Measurements from ENCODE around the gene ETF1.
"Not testable (repeated sequence)": the region's sequence is repeated elsewhere in the genome, so short reads cannot be mapped to it uniquely, and the experiment has no call there.

The ETF1 gene

GRCh38 chr5:138482638-138483037, 60.4 kb downstream of the ETF1 start:
- no peak for DNase-seq

DNA sequence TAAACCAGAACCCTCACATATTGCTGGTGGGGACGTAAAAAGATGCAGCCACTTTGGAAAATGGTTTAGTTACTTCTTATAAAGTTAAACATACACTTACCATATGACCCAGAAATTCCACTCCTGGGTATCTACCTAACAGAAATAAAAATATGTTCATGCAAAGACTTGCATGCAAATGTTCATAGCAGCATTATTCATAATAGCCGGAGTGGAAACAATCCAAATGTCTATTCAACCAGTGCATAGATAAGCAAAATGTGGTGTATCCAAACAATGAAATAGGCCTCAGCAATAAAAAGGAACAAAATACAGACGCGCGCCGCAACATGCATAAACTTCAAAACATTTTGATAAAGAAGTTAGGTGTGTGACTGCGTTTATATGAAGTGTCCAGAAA, 66.1 kb downstream of the ETF1 start:
- no peak for DNase-seq

- DNase-seq, result not testable (repeated sequence)
Measured at GRCh38 chr5:138473151-138473550, 69.9 kb downstream of the ETF1 start.

DNA sequence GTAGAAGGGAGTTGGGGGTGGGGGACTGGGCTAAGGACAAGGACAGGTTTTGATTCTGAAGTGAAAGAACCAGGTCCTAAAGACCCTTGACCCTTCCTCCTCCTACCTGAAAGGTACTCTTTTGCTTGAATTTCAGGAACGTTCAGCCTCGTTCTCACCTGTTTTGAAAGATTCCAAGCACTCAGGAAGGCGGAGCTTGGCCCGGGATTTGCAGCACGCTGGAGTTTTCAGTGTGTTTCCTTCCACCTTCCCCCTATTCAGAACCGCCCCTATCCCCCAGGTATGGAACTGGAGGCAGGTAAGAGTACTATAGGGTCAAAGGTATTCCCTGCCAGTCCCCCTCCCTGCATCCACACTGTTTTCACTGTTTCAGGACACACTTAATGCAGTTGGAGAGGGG, 70.7 kb downstream of the ETF1 start:
- DNase-seq, result no peak

- DNase-seq, result no peak
Measured at GRCh38 chr5:138471052-138471361, 72.0 kb downstream of the ETF1 start.

- no peak for DNase-seq
Measured at GRCh38 chr5:138470322-138471051, 72.5 kb downstream of the ETF1 start.

GRCh38 chr5:138469540-138470321, 73.3 kb downstream of the ETF1 start:
- DNase-seq, result peak; percentile 84

GRCh38 chr5:138468966-138469539, 74.0 kb downstream of the ETF1 start:
- DNase-seq, result no peak

- DNase-seq, result peak; percentile 12
Measured at GRCh38 chr5:138468133-138468965, 74.7 kb downstream of the ETF1 start.

DNA sequence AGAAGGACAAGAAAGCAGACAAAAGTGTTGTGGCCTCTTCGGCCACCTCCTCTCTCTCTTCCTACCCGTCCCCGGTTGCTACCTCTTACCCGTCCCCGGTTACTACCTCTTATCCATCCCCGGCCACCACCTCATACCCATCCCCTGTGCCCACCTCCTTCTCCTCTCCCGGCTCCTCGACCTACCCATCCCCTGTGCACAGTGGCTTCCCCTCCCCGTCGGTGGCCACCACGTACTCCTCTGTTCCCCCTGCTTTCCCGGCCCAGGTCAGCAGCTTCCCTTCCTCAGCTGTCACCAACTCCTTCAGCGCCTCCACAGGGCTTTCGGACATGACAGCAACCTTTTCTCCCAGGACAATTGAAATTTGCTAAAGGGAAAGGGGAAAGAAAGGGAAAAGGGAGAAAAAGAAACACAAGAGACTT, 75.3 kb downstream of the ETF1 start:
- no peak for DNase-seq

GRCh38 chr5:138466900-138467710, 75.9 kb downstream of the ETF1 start:
- no peak for DNase-seq

DNA sequence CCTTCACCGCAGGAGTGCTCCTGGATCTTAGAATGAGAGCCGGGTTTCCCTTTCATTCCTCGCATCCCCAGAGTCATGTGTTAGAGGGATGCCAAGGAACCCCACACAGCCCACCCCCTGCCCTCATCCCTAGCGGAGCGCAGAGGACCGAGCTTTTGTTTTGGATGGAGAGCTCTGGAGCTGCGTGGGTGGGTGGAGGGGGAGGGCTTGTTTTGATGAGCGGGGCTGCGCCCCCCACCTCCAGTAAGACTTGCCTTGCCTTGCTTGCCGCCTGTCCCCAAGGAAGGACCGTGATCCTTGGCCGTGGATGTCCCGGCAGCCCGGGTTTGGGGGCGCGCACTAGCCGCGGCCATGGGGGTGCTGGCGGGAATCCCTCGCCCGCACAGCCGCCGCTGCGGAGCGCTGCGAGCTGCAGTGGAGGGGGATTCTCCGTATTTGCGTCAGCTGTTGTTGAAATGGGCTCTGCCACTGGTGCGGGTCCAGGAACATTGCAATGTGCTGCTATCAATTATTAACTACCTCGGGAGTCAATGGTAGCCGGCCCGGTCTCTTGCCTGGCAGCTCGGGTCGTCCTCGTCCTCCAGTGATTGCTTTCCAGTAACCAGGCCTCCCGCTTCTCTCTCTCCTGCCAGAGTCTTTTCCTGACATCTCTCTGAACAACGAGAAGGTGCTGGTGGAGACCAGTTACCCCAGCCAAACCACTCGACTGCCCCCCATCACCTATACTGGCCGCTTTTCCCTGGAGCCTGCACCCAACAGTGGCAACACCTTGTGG, 76.7 kb downstream of the ETF1 start:
- peak; percentile 10 for DNase-seq

DNA sequence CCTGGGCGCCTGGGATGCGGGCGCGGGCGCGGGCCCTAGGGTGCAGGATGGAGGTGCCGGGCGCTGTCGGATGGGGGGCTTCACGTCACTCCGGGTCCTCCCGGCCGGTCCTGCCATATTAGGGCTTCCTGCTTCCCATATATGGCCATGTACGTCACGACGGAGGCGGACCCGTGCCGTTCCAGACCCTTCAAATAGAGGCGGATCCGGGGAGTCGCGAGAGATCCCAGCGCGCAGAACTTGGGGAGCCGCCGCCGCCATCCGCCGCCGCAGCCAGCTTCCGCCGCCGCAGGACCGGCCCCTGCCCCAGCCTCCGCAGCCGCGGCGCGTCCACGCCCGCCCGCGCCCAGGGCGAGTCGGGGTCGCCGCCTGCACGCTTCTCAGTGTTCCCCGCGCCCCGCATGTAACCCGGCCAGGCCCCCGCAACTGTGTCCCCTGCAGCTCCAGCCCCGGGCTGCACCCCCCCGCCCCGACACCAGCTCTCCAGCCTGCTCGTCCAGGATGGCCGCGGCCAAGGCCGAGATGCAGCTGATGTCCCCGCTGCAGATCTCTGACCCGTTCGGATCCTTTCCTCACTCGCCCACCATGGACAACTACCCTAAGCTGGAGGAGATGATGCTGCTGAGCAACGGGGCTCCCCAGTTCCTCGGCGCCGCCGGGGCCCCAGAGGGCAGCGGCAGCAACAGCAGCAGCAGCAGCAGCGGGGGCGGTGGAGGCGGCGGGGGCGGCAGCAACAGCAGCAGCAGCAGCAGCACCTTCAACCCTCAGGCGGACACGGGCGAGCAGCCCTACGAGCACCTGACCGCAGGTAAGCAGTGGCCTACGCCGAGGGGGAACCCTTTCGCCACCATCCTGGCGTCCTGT, 77.5 kb downstream of the ETF1 start, which contains the start of gene EGR1:
Gene EGR1, plus strand, starts transcription at position 219 of the 864 bp plus-strand sequence. Its CDS starts 283 bp downstream, at position 502.
- peak; percentile 96 for DNase-seq

DNA sequence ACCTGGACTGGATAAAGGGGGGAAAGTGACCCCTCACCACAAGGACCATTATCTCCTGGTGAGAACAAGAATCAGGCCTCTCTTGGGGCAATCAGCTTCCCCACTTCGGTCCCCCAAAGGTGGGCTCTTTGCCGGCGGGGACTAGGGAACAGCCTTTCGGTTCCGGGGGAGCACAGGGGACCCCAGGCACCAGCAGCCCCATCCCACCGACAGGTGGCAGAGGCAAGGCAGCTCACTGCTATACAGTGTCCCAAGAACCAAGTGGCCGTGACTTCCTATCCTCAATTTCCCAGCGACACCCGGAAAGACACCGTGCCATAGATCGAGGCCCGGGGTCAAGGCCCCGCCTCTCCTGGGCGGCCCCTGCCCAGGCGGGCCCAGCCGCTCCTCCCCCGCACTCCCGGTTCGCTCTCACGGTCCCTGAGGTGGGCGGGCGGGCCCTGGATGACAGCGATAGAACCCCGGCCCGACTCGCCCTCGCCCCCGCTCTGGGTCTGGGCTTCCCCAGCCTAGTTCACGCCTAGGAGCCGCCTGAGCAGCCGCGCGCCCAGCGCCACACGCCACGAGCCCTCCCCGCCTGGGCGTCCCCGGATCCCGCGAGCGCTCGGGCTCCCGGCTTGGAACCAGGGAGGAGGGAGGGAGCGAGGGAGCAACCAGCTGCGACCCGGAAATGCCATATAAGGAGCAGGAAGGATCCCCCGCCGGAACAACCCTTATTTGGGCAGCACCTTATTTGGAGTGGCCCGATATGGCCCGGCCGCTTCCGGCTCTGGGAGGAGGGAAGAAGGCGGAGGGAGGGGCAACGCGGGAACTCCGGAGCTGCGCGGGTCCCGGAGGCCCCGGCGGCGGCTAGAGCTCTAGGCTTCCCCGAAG, 78.4 kb downstream of the ETF1 start:
- DNase-seq, result peak; percentile 99

- DNase-seq, result peak; percentile 95
Measured at GRCh38 chr5:138464008-138464387, 79.0 kb downstream of the ETF1 start.

DNA sequence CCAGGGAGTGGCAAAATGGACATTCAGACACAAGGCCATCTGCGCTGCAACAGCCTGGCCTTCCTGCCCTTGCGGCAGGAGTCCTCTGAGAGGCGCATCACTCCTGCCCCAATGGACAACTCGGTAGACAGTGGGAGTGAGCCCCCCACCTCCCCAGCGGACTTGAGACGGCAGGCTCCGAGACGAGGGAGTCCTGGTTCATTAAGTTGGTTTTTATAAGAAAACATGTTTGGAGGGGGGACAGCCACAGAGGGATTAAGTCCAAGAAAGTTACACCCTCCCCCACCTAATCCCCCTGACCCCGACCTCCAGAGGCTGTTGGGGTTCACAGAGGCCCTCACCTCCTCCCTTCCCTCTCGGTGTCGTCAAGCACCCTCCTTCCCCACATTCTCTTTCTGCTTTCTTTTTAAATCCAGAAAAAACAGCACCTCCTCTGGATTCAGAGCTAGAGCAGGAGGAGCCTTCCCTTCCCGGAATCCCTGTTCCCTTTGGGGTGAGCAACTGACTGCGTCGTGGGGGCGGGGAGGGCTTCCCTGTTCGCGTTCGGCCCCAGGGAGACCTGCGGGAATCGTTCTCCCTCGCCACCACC, 79.5 kb downstream of the ETF1 start:
- DNase-seq, result no peak

DNA sequence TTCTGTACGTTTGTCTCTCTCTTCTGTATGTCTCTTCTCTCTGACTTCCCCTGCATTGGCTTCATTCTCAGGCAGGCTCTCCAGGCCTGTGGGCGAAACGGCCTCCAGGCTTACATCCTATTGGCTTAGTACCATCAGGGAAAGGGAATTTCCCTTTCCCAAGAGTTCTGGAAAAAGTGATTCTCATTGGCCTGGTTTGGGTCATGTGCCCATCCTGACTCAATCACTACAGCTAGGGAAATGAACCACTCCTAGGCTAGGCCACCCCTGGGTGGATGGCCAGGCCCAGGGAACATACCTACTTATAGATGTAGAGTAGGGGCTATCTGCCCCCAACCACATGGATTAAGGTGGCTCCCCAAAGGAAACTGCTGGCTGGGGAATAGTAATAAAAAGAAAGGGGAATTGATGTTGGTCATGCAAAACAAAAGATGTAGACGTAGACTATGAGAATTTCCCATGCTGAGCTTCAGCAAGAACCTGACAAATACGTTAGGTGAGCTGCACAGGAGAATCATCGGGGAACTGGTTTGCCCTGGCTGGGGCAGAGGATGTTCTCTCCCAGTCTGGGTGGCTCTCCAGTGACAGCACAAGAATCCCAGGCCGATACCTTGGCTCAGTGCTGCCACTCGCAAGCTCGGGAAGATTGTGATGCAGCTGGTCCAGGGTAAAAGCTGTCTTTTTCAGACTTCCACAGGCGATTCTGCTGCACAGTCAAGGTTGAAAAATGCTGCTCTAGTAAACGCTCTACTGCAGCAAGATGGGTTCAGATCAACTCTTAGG, 81.5 kb downstream of the ETF1 start:
- DNase-seq, result peak; percentile 74
